ENCODE measurements around the gene TAS2R41.
"Not testable (repeated sequence)": the region's sequence is repeated elsewhere in the genome, so short reads cannot be mapped to it uniquely, and the experiment has no call there.

The TAS2R41 gene

DNA sequence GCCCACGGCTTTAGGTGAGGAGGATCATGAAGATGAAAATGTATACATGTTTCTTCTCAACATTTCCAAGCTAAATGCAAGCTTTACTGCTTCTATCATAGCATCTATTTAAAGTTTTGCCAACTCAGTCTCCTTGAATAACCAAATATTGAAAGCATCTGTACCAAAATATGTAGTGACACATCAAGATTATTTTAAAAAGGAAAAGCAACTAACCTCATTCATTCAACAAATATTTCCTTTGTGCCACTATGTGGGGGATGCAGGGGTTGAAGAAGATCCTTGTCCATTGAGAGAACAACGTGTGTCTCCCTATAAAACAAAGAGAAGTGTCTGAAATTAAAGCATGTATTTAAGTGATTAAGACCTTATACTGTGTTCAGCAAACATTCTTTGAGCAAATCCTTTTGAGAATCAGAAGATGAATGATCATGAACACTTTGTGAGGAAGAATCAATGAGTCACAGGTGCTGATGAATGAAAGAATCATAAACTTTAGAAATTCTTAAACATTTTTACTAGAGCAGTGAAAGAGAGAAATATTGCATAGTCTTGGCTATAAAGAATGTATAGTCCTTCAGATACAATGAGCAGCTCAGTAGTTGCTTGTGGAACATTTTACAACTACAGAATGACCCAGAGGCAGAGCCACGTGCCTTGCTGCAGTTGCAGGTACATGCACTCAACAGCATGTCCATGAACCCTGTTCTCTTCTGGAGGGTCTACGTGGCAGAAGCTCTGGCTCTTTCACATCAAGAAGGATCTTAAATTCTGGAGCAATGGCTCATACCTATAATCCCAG is 20.5 kb upstream of the TAS2R41 start:
- DNase-seq (ENCODE audit: low read depth): no peak

GRCh38 chr7:143458263-143458662 is 19.4 kb upstream of the TAS2R41 start:
- no peak for DNase-seq (ENCODE audit: low read depth)

GRCh38 chr7:143458681-143459080 is 19.0 kb upstream of the TAS2R41 start:
- no peak for DNase-seq (ENCODE audit: low read depth)

DNA sequence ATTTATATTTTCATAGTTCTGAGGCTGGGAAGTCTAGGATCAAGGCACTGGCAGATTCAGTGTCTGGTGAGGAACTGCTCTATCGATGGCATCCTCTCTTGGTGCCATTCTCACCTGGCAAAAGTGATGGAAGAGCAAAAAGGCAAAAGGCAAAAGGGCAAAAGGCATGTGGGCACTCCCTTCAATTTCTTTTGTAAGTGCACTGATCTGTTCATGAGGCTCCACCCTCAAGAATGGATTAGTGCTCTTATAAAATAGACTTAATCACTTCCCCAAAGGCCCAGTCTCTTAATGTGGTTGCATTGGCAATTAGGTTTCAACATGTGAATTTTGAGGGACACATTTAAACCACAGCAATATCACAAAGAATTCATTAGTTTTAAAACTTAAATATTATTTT is 18.3 kb upstream of the TAS2R41 start:
- DNase-seq (ENCODE audit: low read depth): no peak

- DNase-seq (ENCODE audit: low read depth): no peak
These were observed 17.2 kb upstream of the TAS2R41 start for GRCh38 chr7:143460271-143460979.

- no peak for DNase-seq (ENCODE audit: low read depth)
These were observed 15.6 kb upstream of the TAS2R41 start for GRCh38 chr7:143462045-143462444.

DNA sequence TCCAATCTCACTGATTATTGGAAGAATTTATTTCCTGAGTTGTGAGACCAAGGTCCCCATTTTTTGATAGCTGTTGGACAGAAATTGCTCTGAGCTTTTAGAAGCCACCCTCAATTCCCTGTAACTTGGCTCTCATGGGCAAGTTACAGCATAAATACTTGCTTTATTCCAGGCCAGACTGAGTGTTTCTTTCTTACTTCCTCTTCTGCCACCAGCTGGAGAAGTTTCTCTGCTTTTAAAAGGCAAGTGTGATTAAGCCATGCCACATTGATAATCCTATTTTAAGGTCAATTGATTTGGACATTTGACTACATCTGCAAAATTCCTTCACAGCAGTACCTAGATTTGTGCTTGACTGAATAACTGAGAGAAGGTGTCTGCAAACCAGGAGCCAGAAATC is 14.1 kb upstream of the TAS2R41 start:
- no peak for DNase-seq (ENCODE audit: low read depth)

GRCh38 chr7:143463957-143464356 is 13.7 kb upstream of the TAS2R41 start:
- no peak for DNase-seq (ENCODE audit: low read depth)

- no peak for DNase-seq (ENCODE audit: low read depth)
These were observed 9.9 kb upstream of the TAS2R41 start for GRCh38 chr7:143467724-143468123.

- not testable (repeated sequence) for DNase-seq (ENCODE audit: low read depth)
These were observed 5.5 kb upstream of the TAS2R41 start for GRCh38 chr7:143472071-143472689.

DNA sequence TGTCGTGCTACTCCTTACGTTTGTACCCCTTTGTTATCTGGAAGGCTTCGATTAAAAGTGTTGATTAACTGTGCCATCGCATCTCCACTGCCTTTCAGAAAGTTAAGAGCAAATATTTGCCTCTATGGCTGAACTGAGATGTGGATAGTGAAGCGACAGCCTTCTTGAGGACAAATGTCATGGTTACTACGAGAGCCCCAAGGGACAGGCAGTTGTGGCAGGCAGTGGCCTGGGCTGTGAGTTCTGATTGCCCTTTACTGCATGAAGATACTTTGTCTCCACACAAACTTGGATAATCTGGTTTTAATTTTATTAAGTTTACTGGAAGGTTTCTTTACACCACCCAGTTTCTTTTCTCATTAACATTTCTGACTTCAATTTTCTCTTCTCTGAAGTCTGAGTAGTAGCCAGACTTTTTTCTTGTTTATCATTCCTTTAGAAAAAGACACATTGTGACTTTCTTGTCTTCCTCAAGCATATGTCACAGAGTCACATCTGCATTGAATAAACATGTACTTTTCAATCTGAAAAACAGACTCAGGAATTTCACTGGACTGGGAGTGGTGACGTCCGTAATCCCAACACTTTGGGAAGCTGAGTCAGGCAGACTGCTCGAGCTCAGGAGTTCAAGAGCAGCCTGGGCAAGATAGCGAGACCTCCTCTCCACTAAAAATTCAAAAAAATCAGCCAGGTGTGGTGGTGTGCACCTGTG is 1.5 kb downstream of the TAS2R41 start:
- no peak for DNase-seq (ENCODE audit: low read depth)

GRCh38 chr7:143480501-143480900 is 2.8 kb downstream of the TAS2R41 start:
- DNase-seq (ENCODE audit: low read depth): no peak

DNA sequence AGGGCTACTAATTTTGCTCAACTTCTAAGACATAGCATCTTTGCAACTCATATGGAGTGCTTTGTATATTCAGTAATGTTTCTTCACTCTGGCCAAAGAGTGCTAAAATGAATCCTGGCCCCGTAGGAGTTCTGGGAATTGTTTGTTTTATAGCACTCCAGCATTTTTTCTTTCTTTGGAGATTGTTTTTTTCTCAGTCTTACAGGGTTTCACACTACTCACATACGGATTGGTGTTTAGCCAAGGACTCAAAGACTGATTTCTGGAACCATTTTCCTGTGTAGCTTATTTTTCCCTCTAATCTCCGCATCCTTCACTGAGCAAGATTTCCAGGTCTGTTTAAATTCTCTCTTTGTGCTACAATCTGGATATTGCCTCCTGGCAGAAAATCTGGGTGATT is 6.4 kb downstream of the TAS2R41 start:
- no peak for DNase-seq (ENCODE audit: low read depth)

DNA sequence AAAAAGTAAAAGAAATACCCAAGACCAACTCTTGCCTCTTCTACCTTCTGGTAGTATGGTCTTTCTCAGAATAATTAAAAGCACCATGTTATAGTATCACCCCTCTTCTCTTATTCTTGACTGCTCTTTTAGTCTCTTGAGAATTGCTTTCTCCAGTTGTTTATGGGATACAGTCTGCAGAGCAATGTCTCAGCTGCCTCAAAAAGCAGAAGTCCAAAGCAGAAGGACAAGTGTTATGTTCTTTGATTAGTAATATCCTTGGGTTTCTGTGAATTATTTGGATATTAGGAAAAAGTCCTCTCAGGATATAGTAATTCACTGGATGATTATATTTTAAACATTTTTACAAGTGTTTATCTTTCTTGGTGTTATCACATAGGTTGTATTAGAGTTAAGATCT is 7.4 kb downstream of the TAS2R41 start:
- DNase-seq (ENCODE audit: low read depth): no peak

DNA sequence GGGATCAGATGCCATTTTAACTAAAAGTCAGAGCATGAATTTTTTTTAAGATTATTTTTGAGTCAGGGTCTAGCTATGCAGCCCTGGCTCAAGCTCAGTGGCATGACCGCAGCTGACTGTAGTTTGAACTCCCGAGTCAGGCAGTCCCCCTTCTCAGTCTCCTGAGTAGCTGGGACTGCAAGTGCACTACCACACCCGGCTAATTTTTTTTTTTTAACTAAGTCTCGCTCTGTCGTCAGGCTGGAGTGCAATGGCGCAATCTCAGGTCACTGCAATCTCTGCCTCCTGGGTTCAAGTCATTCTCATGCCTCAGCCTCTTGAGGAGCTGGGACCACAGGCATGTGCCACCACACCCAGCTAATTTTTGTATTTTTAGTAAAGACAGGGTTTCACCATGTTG is 7.8 kb downstream of the TAS2R41 start:
- no peak for DNase-seq (ENCODE audit: low read depth)

- DNase-seq (ENCODE audit: low read depth): not testable (repeated sequence)
These were observed 8.6 kb downstream of the TAS2R41 start for GRCh38 chr7:143486266-143486665.

DNA sequence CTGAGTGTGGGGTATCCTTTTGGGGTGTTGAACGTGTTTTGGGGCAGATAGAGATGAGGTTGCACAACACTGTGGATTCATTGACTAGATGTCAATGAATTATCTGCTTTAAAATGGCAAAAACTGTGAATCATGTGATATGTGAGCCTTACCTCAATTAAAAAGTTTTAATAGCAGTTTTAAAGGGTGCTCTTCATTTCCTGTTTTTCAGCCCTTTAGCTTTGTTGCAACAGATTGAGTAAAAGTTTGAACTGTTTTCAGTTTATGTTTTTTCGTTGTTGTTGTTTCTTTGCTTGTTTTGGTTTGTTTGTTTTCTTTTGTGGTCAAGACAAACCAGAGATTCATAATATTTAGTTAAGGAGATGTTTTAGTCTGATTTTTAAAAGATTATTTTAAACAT is 9.4 kb downstream of the TAS2R41 start:
- no peak for DNase-seq (ENCODE audit: low read depth)

DNA sequence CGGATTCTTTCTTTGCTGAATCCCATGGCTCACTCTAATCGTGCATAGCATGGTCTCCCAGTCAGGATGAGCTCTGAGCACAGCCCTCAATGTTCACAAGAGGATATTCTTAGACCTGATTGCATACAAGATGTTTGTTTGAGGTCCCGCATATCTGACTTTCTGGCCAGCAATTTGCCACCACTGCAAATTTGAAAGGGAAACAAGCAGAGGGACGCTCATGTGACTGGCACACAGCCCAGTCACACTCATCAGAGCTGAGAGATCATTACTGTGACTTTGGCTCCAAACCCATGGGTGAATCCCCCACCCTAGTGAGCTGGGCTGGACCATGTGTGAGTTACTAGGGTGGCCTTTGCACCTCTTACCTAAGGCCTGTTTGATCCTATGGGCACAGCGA is 9.9 kb downstream of the TAS2R41 start:
- DNase-seq (ENCODE audit: low read depth): no peak

DNA sequence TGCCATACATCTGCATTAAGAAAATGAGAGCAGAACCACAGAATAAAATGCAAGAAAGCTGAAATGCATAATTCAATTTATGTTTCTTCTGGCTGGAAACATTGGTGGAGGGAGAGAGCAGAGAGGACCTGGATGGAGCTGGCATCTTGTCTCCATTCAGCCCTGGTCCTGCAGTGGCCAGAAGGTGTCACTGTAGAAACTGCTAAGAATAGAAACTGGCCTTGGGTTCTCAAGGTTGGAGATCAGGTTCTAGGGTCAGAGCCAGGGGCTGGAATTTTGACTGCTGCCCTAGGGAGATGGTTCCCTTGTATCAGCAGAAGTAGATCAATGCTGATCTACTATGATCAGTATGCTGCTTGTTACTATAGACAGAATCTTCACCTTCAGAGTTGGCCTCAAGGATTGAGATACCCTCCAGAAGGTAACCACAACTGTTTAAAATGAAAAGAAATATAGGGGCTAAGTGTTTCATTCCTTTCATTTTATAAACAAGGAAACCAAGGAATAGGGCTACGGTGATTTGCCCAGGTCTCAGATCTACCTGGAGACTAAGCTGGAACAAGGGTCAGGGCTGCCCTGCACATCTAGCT is 13.1 kb downstream of the TAS2R41 start:
- DNase-seq (ENCODE audit: low read depth): no peak

DNA sequence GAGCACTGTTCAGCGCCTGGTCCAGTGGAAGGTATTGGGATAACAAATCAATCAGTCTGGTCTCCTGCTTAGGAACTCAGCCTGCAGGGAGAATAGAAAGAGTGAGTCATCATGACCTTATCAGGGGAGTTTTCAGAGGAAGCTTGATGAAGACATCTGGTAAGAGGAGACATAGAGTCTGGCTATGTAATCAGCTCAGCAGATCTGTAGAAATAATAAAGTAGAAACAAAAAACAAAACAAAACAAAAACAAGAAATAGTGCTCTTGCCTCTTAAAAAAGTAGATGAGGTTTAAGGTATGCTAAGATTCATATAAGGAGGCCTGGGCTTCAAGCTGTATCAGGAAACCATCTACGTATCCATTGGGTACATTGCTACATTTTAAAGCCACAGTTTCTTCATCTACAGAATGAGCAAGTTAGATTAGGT is 14.4 kb downstream of the TAS2R41 start:
- DNase-seq (ENCODE audit: low read depth): no peak

- no peak for DNase-seq (ENCODE audit: low read depth)
These were observed 15.4 kb downstream of the TAS2R41 start for GRCh38 chr7:143492799-143493739.
